Measurements from ENCODE around the gene CIBAR2. TPM values are rescaled to one million over a fixed set of nuclear protein-coding genes. Genes with fewer than 3 reads are reported as not detected.

The CIBAR2 gene
- total RNA-seq, 1 donor from 2014 or later, result not detected

GRCh38 chr16:85137323-85138072 lies 25.2 kb upstream of the CIBAR2 start:
- peak overlapping the region; percentile 52 for H3K4me3 Mint-ChIP-seq (ENCODE audit: unreplicated experiment)
- DNase-seq, result peak; percentile 49
- TF ChIP-seq, protein P1, sequence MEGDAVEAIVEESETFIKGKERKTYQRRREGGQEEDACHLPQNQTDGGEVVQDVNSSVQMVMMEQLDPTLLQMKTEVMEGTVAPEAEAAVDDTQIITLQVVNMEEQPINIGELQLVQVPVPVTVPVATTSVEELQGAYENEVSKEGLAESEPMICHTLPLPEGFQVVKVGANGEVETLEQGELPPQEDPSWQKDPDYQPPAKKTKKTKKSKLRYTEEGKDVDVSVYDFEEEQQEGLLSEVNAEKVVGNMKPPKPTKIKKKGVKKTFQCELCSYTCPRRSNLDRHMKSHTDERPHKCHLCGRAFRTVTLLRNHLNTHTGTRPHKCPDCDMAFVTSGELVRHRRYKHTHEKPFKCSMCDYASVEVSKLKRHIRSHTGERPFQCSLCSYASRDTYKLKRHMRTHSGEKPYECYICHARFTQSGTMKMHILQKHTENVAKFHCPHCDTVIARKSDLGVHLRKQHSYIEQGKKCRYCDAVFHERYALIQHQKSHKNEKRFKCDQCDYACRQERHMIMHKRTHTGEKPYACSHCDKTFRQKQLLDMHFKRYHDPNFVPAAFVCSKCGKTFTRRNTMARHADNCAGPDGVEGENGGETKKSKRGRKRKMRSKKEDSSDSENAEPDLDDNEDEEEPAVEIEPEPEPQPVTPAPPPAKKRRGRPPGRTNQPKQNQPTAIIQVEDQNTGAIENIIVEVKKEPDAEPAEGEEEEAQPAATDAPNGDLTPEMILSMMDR (IDR thresholded peaks at IDR 0.05; ENCODE audit: partially characterized antibody, unreplicated experiment), result no peak
- H3K9me3 Mint-ChIP-seq (ENCODE audit: unreplicated experiment), result peaks cover 2% of the 10 kb centered on the region
- H3K27me3 Mint-ChIP-seq (ENCODE audit: unreplicated experiment), result peaks cover 23% of the 10 kb centered on the region
- peaks cover 24% of the 10 kb centered on the region for H3K4me1 Mint-ChIP-seq (ENCODE audit: low read depth, unreplicated experiment)
- no peaks in the 10 kb centered on the region for H3K36me3 Mint-ChIP-seq (ENCODE audit: unreplicated experiment)
- peak overlapping the region; percentile 54 for H3K27ac Mint-ChIP-seq (ENCODE audit: unreplicated experiment)

DNA sequence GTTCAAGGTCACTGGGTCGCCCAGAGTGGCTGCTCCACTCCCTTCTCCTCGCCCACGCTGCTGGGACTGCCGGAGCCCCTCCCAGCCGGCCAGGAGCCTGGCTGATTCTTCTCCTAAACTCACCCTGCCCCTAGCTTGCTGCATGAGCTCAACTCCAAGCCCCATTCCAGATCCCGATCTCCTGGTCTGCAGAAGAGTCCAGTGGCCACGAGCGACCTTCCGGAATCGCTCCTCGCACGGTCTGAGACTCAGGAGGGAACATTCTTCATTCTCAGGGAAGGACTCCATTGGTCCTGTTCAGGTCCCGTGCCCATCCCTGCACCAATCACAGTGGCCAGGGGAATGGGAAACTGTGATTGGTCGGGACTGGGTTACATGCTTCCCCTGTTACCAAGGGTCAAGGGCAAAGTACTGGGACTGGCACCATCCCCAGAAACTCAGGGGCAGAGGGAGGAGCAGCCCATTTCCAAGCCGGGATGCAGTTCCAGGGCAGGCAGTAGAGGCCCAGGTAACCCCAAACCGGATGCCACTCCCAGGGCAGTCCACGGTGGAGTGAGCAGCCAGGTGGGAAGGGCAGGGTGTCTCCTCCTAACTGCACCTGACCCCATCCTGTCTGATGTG lies 24.5 kb upstream of the CIBAR2 start:
- peak overlapping the region; percentile 90 for H3K27ac Mint-ChIP-seq (ENCODE audit: unreplicated experiment)
- TF ChIP-seq, protein P1 (IDR thresholded peaks at IDR 0.05; ENCODE audit: partially characterized antibody, unreplicated experiment), result no peak
- peak; percentile 41 for DNase-seq
- no peaks in the 10 kb centered on the region for H3K36me3 Mint-ChIP-seq (ENCODE audit: unreplicated experiment)
- H3K9me3 Mint-ChIP-seq (ENCODE audit: unreplicated experiment), result peaks cover 2% of the 10 kb centered on the region
- peaks cover 21% of the 10 kb centered on the region for H3K4me1 Mint-ChIP-seq (ENCODE audit: low read depth, unreplicated experiment)
- peaks cover 23% of the 10 kb centered on the region for H3K27me3 Mint-ChIP-seq (ENCODE audit: unreplicated experiment)
- peak overlapping the region; percentile 77 for H3K4me3 Mint-ChIP-seq (ENCODE audit: unreplicated experiment)

DNA sequence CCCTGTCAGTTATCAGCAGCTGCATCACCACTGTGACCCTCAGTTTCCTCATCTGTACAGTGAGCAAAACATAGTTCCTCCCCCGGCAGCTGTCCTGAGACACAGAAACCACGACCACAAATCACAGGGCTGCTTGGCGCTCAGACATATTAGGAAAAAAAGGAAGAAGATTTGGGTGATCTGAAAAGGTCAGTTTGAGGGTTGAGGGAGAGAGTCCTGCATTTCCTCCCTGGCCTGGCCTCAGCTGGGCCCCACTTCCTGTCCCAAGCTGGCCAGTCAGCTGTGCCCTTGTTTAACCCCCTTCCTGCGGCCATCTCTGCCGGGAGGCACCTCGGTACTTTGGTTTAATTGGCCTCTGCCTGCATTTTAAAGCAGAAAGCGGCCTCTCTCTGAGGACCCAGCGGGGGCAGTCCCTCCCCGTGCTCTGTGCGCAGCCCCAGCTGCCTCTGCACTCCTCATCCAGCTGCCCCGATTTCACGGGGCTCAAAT lies 24.0 kb upstream of the CIBAR2 start:
- TF ChIP-seq, protein P1 (IDR thresholded peaks at IDR 0.05; ENCODE audit: partially characterized antibody, unreplicated experiment), result no peak
- peak; percentile 49 for DNase-seq
- Mint-ChIP-seq H3K9me3 (ENCODE audit: unreplicated experiment) (peaks cover 2% of the 10 kb centered on the region), H3K27ac (ENCODE audit: unreplicated experiment) (peak overlapping the region; percentile 90), H3K4me3 (ENCODE audit: unreplicated experiment) (peak overlapping the region; percentile 77), H3K4me1 (ENCODE audit: low read depth, unreplicated experiment) (peaks cover 21% of the 10 kb centered on the region), H3K36me3 (ENCODE audit: unreplicated experiment) (no peaks in the 10 kb centered on the region), H3K27me3 (ENCODE audit: unreplicated experiment) (peaks cover 22% of the 10 kb centered on the region)

GRCh38 chr16:85134789-85135142 lies 22.5 kb upstream of the CIBAR2 start:
- peaks cover 21% of the 10 kb centered on the region for H3K27me3 Mint-ChIP-seq (ENCODE audit: unreplicated experiment)
- no peak overlapping the region for H3K27ac Mint-ChIP-seq (ENCODE audit: unreplicated experiment)
- peaks cover 2% of the 10 kb centered on the region for H3K9me3 Mint-ChIP-seq (ENCODE audit: unreplicated experiment)
- H3K36me3 Mint-ChIP-seq (ENCODE audit: unreplicated experiment), result no peaks in the 10 kb centered on the region
- no peak for DNase-seq
- H3K4me1 Mint-ChIP-seq (ENCODE audit: low read depth, unreplicated experiment), result peaks cover 28% of the 10 kb centered on the region
- TF ChIP-seq, protein P1 (IDR thresholded peaks at IDR 0.05; ENCODE audit: partially characterized antibody, unreplicated experiment), result no peak
- H3K4me3 Mint-ChIP-seq (ENCODE audit: unreplicated experiment), result no peak overlapping the region
